Neural cell (in vitro differentiated cells): ENCODE measurements around the gene NUCB1. TPM values are rescaled to one million over a fixed set of nuclear protein-coding genes. Genes with fewer than 3 reads are reported as not detected.

ENCODE experiments used
- H2AFZ ChIP-seq: fragments of 200-600, 300-800 bp; sonication (generic), shearing (Covaris generic); 2 replicates; pipeline ENCODE4 v1.6.0; 2014; ENCODE audit warnings: low read depth, mild to moderate bottlenecking, antibody characterized with exemption, low read length, moderate library complexity
- H3F3A ChIP-seq: fragments of 200-600 bp; shearing (Covaris generic); 2 replicates; pipeline ENCODE4 v1.6.1; 2016; ENCODE audit warnings: mild to moderate bottlenecking, moderate library complexity, mixed read lengths, antibody characterized with exemption, low read length; ENCODE audit not compliant: insufficient read depth, poor library complexity, severe bottlenecking
- H3K27ac ChIP-seq: fragments of 200-600, 300-800 bp; sonication (generic), shearing (Covaris generic); 2 replicates; pipeline ENCODE4 v1.5.1; 2014; ENCODE audit warnings: mild to moderate bottlenecking, low read length, moderate library complexity
- H3K27me3 ChIP-seq: fragments of 300-800, 200-600 bp; sonication (generic), shearing (Covaris generic); 2 replicates; pipeline ENCODE4 v1.6.0; 2014; ENCODE audit warnings: mild to moderate bottlenecking, low read depth, low read length, moderate library complexity; ENCODE audit not compliant: insufficient read depth
- H3K36me3 ChIP-seq: fragments of 300-800, 200-600 bp; sonication (generic), shearing (Covaris generic); 2 replicates; pipeline ENCODE4 v1.5.1; 2014; ENCODE audit warnings: mild to moderate bottlenecking, antibody characterized with exemption, low read length, moderate library complexity; ENCODE audit not compliant: insufficient read depth
- H3K4me2 ChIP-seq: fragments of 300-800, 200-600 bp; sonication (generic), shearing (Covaris generic); 2 replicates; pipeline ENCODE4 v1.6.0; 2014; ENCODE audit warnings: mild to moderate bottlenecking, low read length
- H3K4me3 ChIP-seq: fragments of 300-800, 200-600 bp; sonication (generic), shearing (Covaris generic); 2 replicates; pipeline ENCODE4 v1.5.1; 2014; ENCODE audit warnings: mild to moderate bottlenecking, low read length, moderate library complexity
- H3K79me2 ChIP-seq: fragments of 200-600 bp; shearing (Covaris generic); replicated peaks from 2 replicates; pipeline ENCODE4 v1.6.0; 2014; ENCODE audit warnings: mild to moderate bottlenecking, low read length, moderate library complexity; ENCODE audit not compliant: insufficient read depth
- H3K9ac ChIP-seq: fragments of 300-800, 200-600 bp; sonication (generic), shearing (Covaris generic); 2 replicates; pipeline ENCODE4 v1.6.1; 2016; ENCODE audit warnings: mild to moderate bottlenecking, low read length, mixed read lengths
- H3K9me2 ChIP-seq: fragments of 200-600 bp; shearing (Covaris generic); 2 replicates; pipeline ENCODE4 v1.6.1; 2016; ENCODE audit warnings: mild to moderate bottlenecking, low read length, mixed read lengths; ENCODE audit not compliant: insufficient read depth
- H3K9me3 ChIP-seq: fragments of 200-600, 300-800 bp; sonication (generic), shearing (Covaris generic); 2 replicates; pipeline ENCODE4 v1.6.1; 2016; ENCODE audit warnings: mild to moderate bottlenecking, mixed run types, low read length, moderate library complexity, mixed read lengths
- H4K20me1 ChIP-seq: fragments of 200-600 bp; shearing (Covaris generic); 2 replicates; pipeline ENCODE4 v1.6.1; 2016; ENCODE audit warnings: mild to moderate bottlenecking, mixed run types; ENCODE audit not compliant: insufficient read depth
- EP300 ChIP-seq: fragments of 450-650 bp; conservative IDR thresholded peaks from 2 replicates; pipeline ENCODE4 v1.6.1; 2014; ENCODE audit warnings: antibody characterized with exemption, mild to moderate bottlenecking, moderate library complexity; ENCODE audit not compliant: poor library complexity, severe bottlenecking
- EZH2 ChIP-seq: fragments of 200-600, 300-800 bp; shearing (Covaris generic), sonication (generic); IDR thresholded peaks from 2 replicates; pipeline ENCODE4 v1.6.1; 2014; ENCODE audit warnings: antibody characterized with exemption, low read length, borderline replicate concordance, mild to moderate bottlenecking; ENCODE audit not compliant: insufficient read depth, poor library complexity, severe bottlenecking
- MXI1 ChIP-seq: fragments of 450-650 bp; conservative IDR thresholded peaks from 2 replicates; pipeline ENCODE4 v1.6.1; 2014; ENCODE audit warnings: antibody characterized with exemption, mild to moderate bottlenecking; ENCODE audit not compliant: poor library complexity, severe bottlenecking
- POLR2AphosphoS5 ChIP-seq: IDR thresholded peaks from 2 replicates; pipeline ENCODE4 v1.6.1; 2012
- RAD21 ChIP-seq: fragments of 450-650 bp; conservative IDR thresholded peaks from 2 replicates; pipeline ENCODE4 v1.6.1; 2014; ENCODE audit warnings: antibody characterized with exemption, mild to moderate bottlenecking, moderate library complexity
- SMC3 ChIP-seq: fragments of 450-650 bp; conservative IDR thresholded peaks from 2 replicates; pipeline ENCODE4 v1.6.1; 2014; ENCODE audit warnings: antibody characterized with exemption, mild to moderate bottlenecking, moderate library complexity; ENCODE audit not compliant: poor library complexity
- TAF1 ChIP-seq: IDR thresholded peaks from 2 replicates; pipeline ENCODE4 v1.6.1; 2012; ENCODE audit warnings: low read depth
- polyA plus RNA-seq: library from polyadenylated mRNA; depleted of rRNA; stranded (reverse); fragments of >200 nt; gene quantifications from 2 replicates; pipeline ENCODE4 v1.2.3, GENCODE V29; 2014
- TF ChIP-seq, protein P1 (sequence below): IDR thresholded peaks from 2 replicates; pipeline ENCODE4 v1.6.1; 2012; ENCODE audit warnings: borderline replicate concordance
- TF ChIP-seq, protein P2 (sequence below): fragments of 450-650 bp; IDR thresholded peaks from 2 replicates; pipeline ENCODE4 v1.5.1; 2014; ENCODE audit warnings: antibody characterized with exemption, mild to moderate bottlenecking, moderate library complexity; ENCODE audit not compliant: poor library complexity, severe bottlenecking

The NUCB1 gene
- polyA plus RNA-seq, 1 donor from 2014 or later, result 80.0 TPM

DNA sequence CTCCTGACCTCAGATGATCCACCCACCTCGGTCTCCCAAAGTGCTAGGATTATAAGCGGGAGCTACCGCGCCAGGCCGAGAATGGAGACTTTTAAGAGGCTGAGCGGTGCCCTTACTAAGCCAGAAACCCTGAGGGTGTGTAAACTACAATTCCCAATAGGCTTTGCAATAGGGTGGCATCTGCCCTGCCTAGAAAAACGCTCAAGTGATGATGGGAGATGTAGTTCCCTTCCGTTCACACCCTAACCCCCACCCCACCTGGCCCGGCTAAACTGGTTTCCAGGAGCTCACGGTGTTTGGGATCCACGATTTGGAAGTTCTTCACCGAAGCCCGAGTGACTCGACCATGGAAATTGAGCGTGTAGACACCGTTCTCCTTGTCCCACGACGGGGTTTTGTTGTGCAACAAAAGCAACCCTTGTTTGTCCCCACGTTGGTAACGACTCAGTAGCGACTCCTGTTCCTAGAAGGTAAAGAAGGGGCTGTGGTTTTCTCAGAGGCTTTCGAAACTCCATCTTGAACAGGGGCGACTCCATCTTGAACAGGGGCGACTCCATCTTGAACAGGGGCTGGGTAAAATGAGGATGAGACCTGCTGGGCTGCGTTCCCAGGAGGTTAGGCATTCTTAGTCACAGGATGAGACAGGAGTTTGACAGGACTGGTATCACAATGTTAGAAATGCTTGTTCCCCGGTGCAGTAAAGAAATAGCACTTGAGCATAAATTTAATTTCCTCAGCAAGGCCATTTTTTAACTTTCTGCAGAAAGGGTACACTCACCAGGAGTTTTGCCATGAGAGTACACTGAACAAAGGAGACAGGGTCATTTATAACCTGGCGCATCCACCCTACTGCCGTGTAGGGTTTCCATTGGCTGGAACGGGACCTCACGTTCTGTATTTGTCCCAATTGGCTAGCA lies 18.1 kb upstream of the NUCB1 start:
- H3K79me2 ChIP-seq, result no peaks in the 10 kb centered on the region
- no peak overlapping the region for H3K9ac ChIP-seq
- no peak overlapping the region for H3K4me3 ChIP-seq
- H3K4me2 ChIP-seq, result no peak overlapping the region
- no peaks in the 10 kb centered on the region for H3F3A ChIP-seq
- TF ChIP-seq TAF1 (no peak), RAD21 (no peak), EP300 (no peak), SMC3 (no peak), MXI1 (no peak), POLR2AphosphoS5 (no peak), EZH2 (no peak)
- TF ChIP-seq, protein P1, sequence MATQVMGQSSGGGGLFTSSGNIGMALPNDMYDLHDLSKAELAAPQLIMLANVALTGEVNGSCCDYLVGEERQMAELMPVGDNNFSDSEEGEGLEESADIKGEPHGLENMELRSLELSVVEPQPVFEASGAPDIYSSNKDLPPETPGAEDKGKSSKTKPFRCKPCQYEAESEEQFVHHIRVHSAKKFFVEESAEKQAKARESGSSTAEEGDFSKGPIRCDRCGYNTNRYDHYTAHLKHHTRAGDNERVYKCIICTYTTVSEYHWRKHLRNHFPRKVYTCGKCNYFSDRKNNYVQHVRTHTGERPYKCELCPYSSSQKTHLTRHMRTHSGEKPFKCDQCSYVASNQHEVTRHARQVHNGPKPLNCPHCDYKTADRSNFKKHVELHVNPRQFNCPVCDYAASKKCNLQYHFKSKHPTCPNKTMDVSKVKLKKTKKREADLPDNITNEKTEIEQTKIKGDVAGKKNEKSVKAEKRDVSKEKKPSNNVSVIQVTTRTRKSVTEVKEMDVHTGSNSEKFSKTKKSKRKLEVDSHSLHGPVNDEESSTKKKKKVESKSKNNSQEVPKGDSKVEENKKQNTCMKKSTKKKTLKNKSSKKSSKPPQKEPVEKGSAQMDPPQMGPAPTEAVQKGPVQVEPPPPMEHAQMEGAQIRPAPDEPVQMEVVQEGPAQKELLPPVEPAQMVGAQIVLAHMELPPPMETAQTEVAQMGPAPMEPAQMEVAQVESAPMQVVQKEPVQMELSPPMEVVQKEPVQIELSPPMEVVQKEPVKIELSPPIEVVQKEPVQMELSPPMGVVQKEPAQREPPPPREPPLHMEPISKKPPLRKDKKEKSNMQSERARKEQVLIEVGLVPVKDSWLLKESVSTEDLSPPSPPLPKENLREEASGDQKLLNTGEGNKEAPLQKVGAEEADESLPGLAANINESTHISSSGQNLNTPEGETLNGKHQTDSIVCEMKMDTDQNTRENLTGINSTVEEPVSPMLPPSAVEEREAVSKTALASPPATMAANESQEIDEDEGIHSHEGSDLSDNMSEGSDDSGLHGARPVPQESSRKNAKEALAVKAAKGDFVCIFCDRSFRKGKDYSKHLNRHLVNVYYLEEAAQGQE, result no peak
- TF ChIP-seq, protein P2, sequence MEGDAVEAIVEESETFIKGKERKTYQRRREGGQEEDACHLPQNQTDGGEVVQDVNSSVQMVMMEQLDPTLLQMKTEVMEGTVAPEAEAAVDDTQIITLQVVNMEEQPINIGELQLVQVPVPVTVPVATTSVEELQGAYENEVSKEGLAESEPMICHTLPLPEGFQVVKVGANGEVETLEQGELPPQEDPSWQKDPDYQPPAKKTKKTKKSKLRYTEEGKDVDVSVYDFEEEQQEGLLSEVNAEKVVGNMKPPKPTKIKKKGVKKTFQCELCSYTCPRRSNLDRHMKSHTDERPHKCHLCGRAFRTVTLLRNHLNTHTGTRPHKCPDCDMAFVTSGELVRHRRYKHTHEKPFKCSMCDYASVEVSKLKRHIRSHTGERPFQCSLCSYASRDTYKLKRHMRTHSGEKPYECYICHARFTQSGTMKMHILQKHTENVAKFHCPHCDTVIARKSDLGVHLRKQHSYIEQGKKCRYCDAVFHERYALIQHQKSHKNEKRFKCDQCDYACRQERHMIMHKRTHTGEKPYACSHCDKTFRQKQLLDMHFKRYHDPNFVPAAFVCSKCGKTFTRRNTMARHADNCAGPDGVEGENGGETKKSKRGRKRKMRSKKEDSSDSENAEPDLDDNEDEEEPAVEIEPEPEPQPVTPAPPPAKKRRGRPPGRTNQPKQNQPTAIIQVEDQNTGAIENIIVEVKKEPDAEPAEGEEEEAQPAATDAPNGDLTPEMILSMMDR, result no peak
- no peaks in the 10 kb centered on the region for H3K9me3 ChIP-seq
- H3K9me2 ChIP-seq, result no peaks in the 10 kb centered on the region
- H4K20me1 ChIP-seq, result no peaks in the 10 kb centered on the region
- H2AFZ ChIP-seq, result no peak overlapping the region
- H3K27ac ChIP-seq, result no peak overlapping the region
- no peaks in the 10 kb centered on the region for H3K36me3 ChIP-seq
- no peaks in the 10 kb centered on the region for H3K27me3 ChIP-seq

DNA sequence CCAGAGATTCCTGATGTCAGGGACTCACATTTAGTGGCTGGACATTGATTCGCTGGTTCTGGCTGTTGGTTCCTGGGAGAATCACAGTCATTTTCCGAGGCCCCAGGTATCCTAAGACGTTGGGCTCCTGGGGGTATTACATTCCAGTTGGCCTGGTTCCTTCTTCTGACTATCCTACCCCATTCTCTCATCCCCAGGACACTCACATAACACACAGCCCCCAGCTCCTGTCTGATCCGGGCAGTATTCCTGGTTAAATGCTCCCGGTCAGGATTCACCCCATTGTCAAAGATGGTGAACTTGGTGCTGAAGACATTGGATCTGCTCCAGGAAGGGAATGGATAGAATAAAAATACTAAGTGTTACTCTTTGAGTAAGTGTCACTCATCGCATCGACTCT lies 16.4 kb upstream of the NUCB1 start:
- no peak for TF ChIP-seq POLR2AphosphoS5
- TF ChIP-seq, protein P1, result no peak
- TF ChIP-seq RAD21, result no peak
- no peak for TF ChIP-seq TAF1
- no peak for TF ChIP-seq SMC3
- no peak for TF ChIP-seq MXI1
- no peak for TF ChIP-seq EP300
- TF ChIP-seq, protein P2, result no peak
- no peak for TF ChIP-seq EZH2
- no peak overlapping the region for H2AFZ ChIP-seq
- H3K9me2 ChIP-seq, result no peaks in the 10 kb centered on the region
- no peaks in the 10 kb centered on the region for H3K79me2 ChIP-seq
- no peaks in the 10 kb centered on the region for H3K27me3 ChIP-seq
- no peaks in the 10 kb centered on the region for H4K20me1 ChIP-seq
- H3K9me3 ChIP-seq, result no peaks in the 10 kb centered on the region
- no peak overlapping the region for H3K9ac ChIP-seq
- H3K4me2 ChIP-seq, result no peak overlapping the region
- H3K4me3 ChIP-seq, result no peak overlapping the region
- no peak overlapping the region for H3K27ac ChIP-seq
- H3K36me3 ChIP-seq, result no peaks in the 10 kb centered on the region
- H3F3A ChIP-seq, result no peaks in the 10 kb centered on the region
